ENCODE measurements around the gene RPP38.

The RPP38 gene

GRCh38 chr10:15097011-15097812, at the start of gene RPP38:
RPP38 (plus strand) TSS chr10:15097355; CDS start chr10:15103315, 5,960 bp downstream.
- peak; percentile 66 for DNase-seq

GRCh38 chr10:15049533-15049932, 47.6 kb upstream of the RPP38 start:
- DNase-seq: no peak

- no peak for DNase-seq
Observed at GRCh38 chr10:15052121-15052520, 45.0 kb upstream of the RPP38 start.

GRCh38 chr10:15053061-15053460, 44.1 kb upstream of the RPP38 start:
- no peak for DNase-seq

GRCh38 chr10:15058689-15059088, 38.5 kb upstream of the RPP38 start:
- DNase-seq: no peak

GRCh38 chr10:15059914-15060313, 37.2 kb upstream of the RPP38 start:
- no peak for DNase-seq

GRCh38 chr10:15060638-15061037, 36.5 kb upstream of the RPP38 start:
- no peak for DNase-seq

- no peak for DNase-seq
Observed at GRCh38 chr10:15067154-15067553, 30.0 kb upstream of the RPP38 start.

- no peak for DNase-seq
Observed at GRCh38 chr10:15068802-15069201, 28.4 kb upstream of the RPP38 start.

- DNase-seq: no peak
Observed at GRCh38 chr10:15069230-15069629, 27.9 kb upstream of the RPP38 start.

- DNase-seq: no peak
Observed at GRCh38 chr10:15072358-15072757, 24.8 kb upstream of the RPP38 start.

- no peak for DNase-seq
Observed at GRCh38 chr10:15075421-15075820, 21.7 kb upstream of the RPP38 start.

GRCh38 chr10:15083674-15084501, 13.3 kb upstream of the RPP38 start:
- DNase-seq: no peak

- peak; percentile 39 for DNase-seq
Observed at GRCh38 chr10:15084502-15084922, 12.6 kb upstream of the RPP38 start.

- peak; percentile 64 for DNase-seq
Observed at GRCh38 chr10:15088428-15089261, 8.5 kb upstream of the RPP38 start, which contains the start of gene ACBD7. ACBD7 (minus strand) TSS chr10:15088776; CDS start chr10:15088728, 48 bp downstream.

- no peak for DNase-seq
Observed at GRCh38 chr10:15091418-15091817, 5.7 kb upstream of the RPP38 start.

- DNase-seq: no peak
Observed at GRCh38 chr10:15092855-15093408, 4.2 kb upstream of the RPP38 start.

- DNase-seq: no peak
Observed at GRCh38 chr10:15096661-15097010, 519 bp upstream of the RPP38 start.

- no peak for DNase-seq
Observed at GRCh38 chr10:15099886-15100285, 2.7 kb downstream of the RPP38 start.

- DNase-seq: no peak
Observed at GRCh38 chr10:15103513-15103912, 6.4 kb downstream of the RPP38 start.

GRCh38 chr10:15106352-15107013, 9.3 kb downstream of the RPP38 start:
- DNase-seq: peak; percentile 15

GRCh38 chr10:15112657-15113056, 15.5 kb downstream of the RPP38 start:
- DNase-seq: no peak
